Neural crest cell (in vitro differentiated cells): ENCODE measurements around the gene GNAQ. TPM values are rescaled to one million over a fixed set of nuclear protein-coding genes. Genes with fewer than 3 reads are reported as not detected.
"Not testable (repeated sequence)": the region's sequence is repeated elsewhere in the genome, so short reads cannot be mapped to it uniquely, and the experiment has no call there.

Experiments used
- DNase-seq: peaks from one replicate; pipeline ENCODE4 v3.0.0; 2021; ENCODE audit warnings: low read depth, mixed read lengths, low spot score
- H3K27ac Mint-ChIP-seq: one replicate; pipeline ENCODE4 v1.8.0; 2021; ENCODE audit warnings: mild to moderate bottlenecking, mixed read lengths; ENCODE audit not compliant: unreplicated experiment
- H3K27me3 Mint-ChIP-seq: 2 replicates; pipeline ENCODE4 v1.8.0; 2021; ENCODE audit warnings: low read depth, mild to moderate bottlenecking, mixed read lengths
- H3K36me3 Mint-ChIP-seq: 2 replicates; pipeline ENCODE4 v1.8.0; 2021; ENCODE audit warnings: low read depth, mild to moderate bottlenecking, mixed read lengths
- H3K4me1 Mint-ChIP-seq: 2 replicates; pipeline ENCODE4 v1.8.0; 2021; ENCODE audit warnings: mixed read lengths
- H3K4me3 Mint-ChIP-seq: one replicate; pipeline ENCODE4 v1.8.0; 2021; ENCODE audit warnings: mild to moderate bottlenecking, mixed read lengths
- H3K9me3 Mint-ChIP-seq: 2 replicates; pipeline ENCODE4 v1.8.0; 2021; ENCODE audit warnings: mixed read lengths
- CTCF ChIP-seq: fragments of 200-600 bp; sonication (generic); conservative IDR thresholded peaks from 2 replicates; pipeline ENCODE4 v1.5.0; 2021; ENCODE audit warnings: antibody characterized with exemption, mild to moderate bottlenecking
- total RNA-seq: library from RNA; stranded (reverse); gene quantifications from 2 replicates; pipeline ENCODE4 v1.2.1, GENCODE V29; 2021

The GNAQ gene
- total RNA-seq, 1 donor from 2014 or later: 53.3 TPM

GRCh38 chr9:78064075-78064474 lies 32.5 kb upstream of the GNAQ start:
- no peak for DNase-seq
- Mint-ChIP-seq H3K9me3 (peaks cover 22% of the 10 kb centered on the region), H3K4me1 (no peaks in the 10 kb centered on the region), H3K27me3 (no peaks in the 10 kb centered on the region), H3K27ac (no peak overlapping the region), H3K4me3 (no peak overlapping the region), H3K36me3 (peaks cover 6% of the 10 kb centered on the region)
- no peak for TF ChIP-seq CTCF

- Mint-ChIP-seq H3K36me3 (peaks cover 6% of the 10 kb centered on the region), H3K4me3 (no peak overlapping the region), H3K9me3 (peaks cover 18% of the 10 kb centered on the region), H3K27ac (no peak overlapping the region), H3K27me3 (no peaks in the 10 kb centered on the region), H3K4me1 (no peaks in the 10 kb centered on the region)
- TF ChIP-seq CTCF: no peak
- DNase-seq: no peak
These were observed 31.1 kb upstream of the GNAQ start for GRCh38 chr9:78062710-78063109.

GRCh38 chr9:78054218-78054617 lies 22.6 kb upstream of the GNAQ start:
- H3K4me1 Mint-ChIP-seq, H3K9me3 Mint-ChIP-seq, DNase-seq, H3K4me3 Mint-ChIP-seq, H3K36me3 Mint-ChIP-seq, H3K27me3 Mint-ChIP-seq, H3K27ac Mint-ChIP-seq: not testable (repeated sequence)

- Mint-ChIP-seq H3K4me1 (no peaks in the 10 kb centered on the region), H3K9me3 (peaks cover 2% of the 10 kb centered on the region), H3K4me3 (no peak overlapping the region), H3K36me3 (no peaks in the 10 kb centered on the region), H3K27me3 (peaks cover 6% of the 10 kb centered on the region), H3K27ac (no peak overlapping the region)
- TF ChIP-seq CTCF: no peak
- no peak for DNase-seq
These were observed 22.0 kb upstream of the GNAQ start for GRCh38 chr9:78053627-78054026.

GRCh38 chr9:78050421-78050820 lies 18.8 kb upstream of the GNAQ start:
- H3K27me3 Mint-ChIP-seq: peaks cover 2% of the 10 kb centered on the region
- H3K36me3 Mint-ChIP-seq: no peaks in the 10 kb centered on the region
- H3K4me1 Mint-ChIP-seq: no peaks in the 10 kb centered on the region
- DNase-seq: no peak
- no peak overlapping the region for H3K4me3 Mint-ChIP-seq
- no peak overlapping the region for H3K27ac Mint-ChIP-seq
- no peak for TF ChIP-seq CTCF
- H3K9me3 Mint-ChIP-seq: no peaks in the 10 kb centered on the region

GRCh38 chr9:78049484-78049883 lies 17.9 kb upstream of the GNAQ start:
- no peak for DNase-seq
- Mint-ChIP-seq H3K36me3 (no peaks in the 10 kb centered on the region), H3K9me3 (no peaks in the 10 kb centered on the region), H3K27ac (no peak overlapping the region), H3K4me1 (no peaks in the 10 kb centered on the region), H3K4me3 (no peak overlapping the region), H3K27me3 (peaks cover 2% of the 10 kb centered on the region)
- TF ChIP-seq CTCF: no peak
